ENCODE results near the gene SNX22. TPM values are rescaled to one million over a fixed set of nuclear protein-coding genes. Genes with fewer than 3 reads are reported as not detected.

Gene SNX22
- total and polyA plus RNA-seq, 7 donors: under 0.01 to 8.4 (median 0.83) TPM; not detected in 2

GRCh38 chr15:64164436-64164835, 12.9 kb downstream of the SNX22 start:
- no peak for DNase-seq
- intact Hi-C loops (cut with DNase I): no loop called here
- no peak overlapping the region for H3K27ac ChIP-seq
- WGBS, 2 donors: 78 to 88% methylated on average over 4 of the region's 4 CpGs
- no peaks in the 10 kb centered on the region for H3K9me3 ChIP-seq
- H3K4me1 ChIP-seq: peaks cover 0 to 38% (median 32%) of the 10 kb centered on the region in 4 donors
- H3K27me3 ChIP-seq: no peaks in the 10 kb centered on the region
- no peak overlapping the region for H3K4me3 ChIP-seq
- no peak for TF ChIP-seq POLR2AphosphoS5 (IDR thresholded peaks at IDR 0.05)
- TF ChIP-seq POLR2A (IDR thresholded peaks at IDR 0.05): no peak
- TF ChIP-seq CTCF (IDR thresholded peaks at IDR 0.05): no peak
- no peak for TF ChIP-seq EP300 (IDR thresholded peaks at IDR 0.05)
- H3K36me3 ChIP-seq: peaks cover 8 to 23% (median 19%) of the 10 kb centered on the region in 4 donors

GRCh38 chr15:64166102-64166890, 14.8 kb downstream of the SNX22 start:
- WGBS, 2 donors: 88 to 90% methylated on average over 5 of the region's 5 CpGs
- no peaks in the 10 kb centered on the region for H3K27me3 ChIP-seq
- no peak overlapping the region for H3K27ac ChIP-seq
- no peak overlapping the region for H3K4me3 ChIP-seq
- H3K4me1 ChIP-seq: peaks cover 0 to 19% (median 15%) of the 10 kb centered on the region in 4 donors
- no peaks in the 10 kb centered on the region for H3K9me3 ChIP-seq
- no peak for DNase-seq
- peaks cover 0 to 15% (median 2%) of the 10 kb centered on the region in 4 donors for H3K36me3 ChIP-seq
- TF ChIP-seq CTCF (IDR thresholded peaks at IDR 0.05): no peak
- no peak for TF ChIP-seq POLR2A (IDR thresholded peaks at IDR 0.05)
- no peak for TF ChIP-seq EP300 (IDR thresholded peaks at IDR 0.05)
- no peak for TF ChIP-seq POLR2AphosphoS5 (IDR thresholded peaks at IDR 0.05)
- intact Hi-C loops (cut with DNase I): no loop called here

GRCh38 chr15:64180235-64180824, 28.8 kb downstream of the SNX22 start:
- Histone ChIP-seq H3K4me1 (no peaks in the 10 kb centered on the region), H3K36me3 (peaks cover 0 to 40% (median 0%) of the 10 kb centered on the region in 4 donors), H3K4me3 (no peak overlapping the region), H3K27me3 (no peaks in the 10 kb centered on the region), H3K27ac (no peak overlapping the region), H3K9me3 (no peaks in the 10 kb centered on the region)
- no peak for TF ChIP-seq CTCF (IDR thresholded peaks at IDR 0.05)
- TF ChIP-seq POLR2A (IDR thresholded peaks at IDR 0.05): no peak
- no peak for TF ChIP-seq POLR2AphosphoS5 (IDR thresholded peaks at IDR 0.05)
- no peak for TF ChIP-seq EP300 (IDR thresholded peaks at IDR 0.05)
- no peak for DNase-seq
- intact Hi-C loops (cut with DNase I): no loop called here
- WGBS, 2 donors: 78 to 87% methylated on average over 8 of the region's 8 CpGs

- DNase-seq: no peak
- H3K36me3 ChIP-seq: peaks cover 0 to 42% (median 3%) of the 10 kb centered on the region in 4 donors
- H3K4me3 ChIP-seq: no peak overlapping the region
- no peaks in the 10 kb centered on the region for H3K27me3 ChIP-seq
- intact Hi-C loops (cut with DNase I): no loop called here
- H3K27ac ChIP-seq: no peak overlapping the region
- no peak for TF ChIP-seq EP300 (IDR thresholded peaks at IDR 0.05)
- no peak for TF ChIP-seq POLR2AphosphoS5 (IDR thresholded peaks at IDR 0.05)
- TF ChIP-seq CTCF (IDR thresholded peaks at IDR 0.05): no peak
- no peak for TF ChIP-seq POLR2A (IDR thresholded peaks at IDR 0.05)
- no peaks in the 10 kb centered on the region for H3K4me1 ChIP-seq
- H3K9me3 ChIP-seq: no peaks in the 10 kb centered on the region
- WGBS, 2 donors: 47 to 86% methylated on average over 4 of the region's 4 CpGs
Measured at GRCh38 chr15:64182859-64183370, 31.4 kb downstream of the SNX22 start.
